AG04450 (cell line): Measurements from ENCODE around the gene HRNR. TPM values are rescaled to one million over a fixed set of nuclear protein-coding genes. Genes with fewer than 3 reads are reported as not detected.

Experiments
- CTCF ChIA-PET: fragments of 300-600, 350-600 bp; formaldehyde crosslinking; extraction: SDS; loops from one replicate; lab custom pipeline; 2022; ENCODE audit warnings: antibody characterized with exemption, inconsistent platforms; lab: Charles Lee
- POLR2A ChIA-PET: fragments of 350-600 bp; formaldehyde crosslinking; extraction: SDS; loops from one replicate; lab custom pipeline; 2021; ENCODE audit warnings: antibody characterized with exemption, inconsistent platforms; lab: Yijun Ruan, JAX
- DNase-seq: peaks from one replicate; pipeline ENCODE4 v3.0.0-alpha.2; 2011; ENCODE audit warnings: low read depth, low spot score
- H3K27ac ChIP-seq: one replicate; pipeline ENCODE4 v1.5.1; 2012; ENCODE audit warnings: low read depth, low read length, control low read depth
- H3K27me3 ChIP-seq: one replicate; pipeline ENCODE4 v1.6.0; 2012; ENCODE audit warnings: low read length; ENCODE audit not compliant: control insufficient read depth, insufficient read depth
- H3K4me3 ChIP-seq: 2 replicates; pipeline ENCODE4 v1.5.1; 2011; ENCODE audit warnings: mild to moderate bottlenecking, low read depth, low read length, control low read depth
- H3K9me3 ChIP-seq: 2 replicates; pipeline ENCODE4 v1.5.1; 2012; ENCODE audit warnings: low read length; ENCODE audit not compliant: control insufficient read depth, insufficient read depth
- polyA plus RNA-seq: library from polyadenylated mRNA; depleted of rRNA; stranded (reverse); fragments of >200 nt; gene quantifications from 2 replicates; pipeline ENCODE4 v1.2.3, GENCODE V29; 2011
- TF ChIP-seq, protein P1 (sequence below): IDR thresholded peaks from 2 replicates; pipeline ENCODE4 v1.5.1; 2011; ENCODE audit warnings: low read depth, low read length, control low read depth, inconsistent platforms

HRNR gene
- polyA plus RNA-seq, 1 experiment = not detected

DNA sequence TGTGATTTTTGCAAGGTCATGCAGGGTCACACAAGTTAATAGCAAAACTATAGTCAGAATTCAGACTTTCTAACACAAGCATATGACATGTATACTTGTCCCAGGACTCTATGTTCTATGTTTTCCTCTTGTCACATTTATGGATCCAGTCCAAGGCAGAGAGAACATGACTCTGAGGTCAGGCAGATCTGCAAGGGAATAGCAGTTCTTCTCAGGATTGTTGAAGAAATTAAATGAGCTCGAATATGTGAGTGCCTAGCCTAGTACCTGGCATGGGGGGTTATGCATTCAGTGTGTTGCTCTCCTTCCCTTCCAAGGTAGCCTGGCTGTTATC, 55.5 kb downstream of the HRNR start:
- no peaks in the 10 kb centered on the region for H3K9me3 ChIP-seq
- DNase-seq = no peak
- H3K4me3 ChIP-seq = no peak overlapping the region
- peaks cover 3% of the 10 kb centered on the region for H3K27me3 ChIP-seq
- CTCF ChIA-PET = no interaction called here
- no peak overlapping the region for H3K27ac ChIP-seq
- TF ChIP-seq, protein P1, sequence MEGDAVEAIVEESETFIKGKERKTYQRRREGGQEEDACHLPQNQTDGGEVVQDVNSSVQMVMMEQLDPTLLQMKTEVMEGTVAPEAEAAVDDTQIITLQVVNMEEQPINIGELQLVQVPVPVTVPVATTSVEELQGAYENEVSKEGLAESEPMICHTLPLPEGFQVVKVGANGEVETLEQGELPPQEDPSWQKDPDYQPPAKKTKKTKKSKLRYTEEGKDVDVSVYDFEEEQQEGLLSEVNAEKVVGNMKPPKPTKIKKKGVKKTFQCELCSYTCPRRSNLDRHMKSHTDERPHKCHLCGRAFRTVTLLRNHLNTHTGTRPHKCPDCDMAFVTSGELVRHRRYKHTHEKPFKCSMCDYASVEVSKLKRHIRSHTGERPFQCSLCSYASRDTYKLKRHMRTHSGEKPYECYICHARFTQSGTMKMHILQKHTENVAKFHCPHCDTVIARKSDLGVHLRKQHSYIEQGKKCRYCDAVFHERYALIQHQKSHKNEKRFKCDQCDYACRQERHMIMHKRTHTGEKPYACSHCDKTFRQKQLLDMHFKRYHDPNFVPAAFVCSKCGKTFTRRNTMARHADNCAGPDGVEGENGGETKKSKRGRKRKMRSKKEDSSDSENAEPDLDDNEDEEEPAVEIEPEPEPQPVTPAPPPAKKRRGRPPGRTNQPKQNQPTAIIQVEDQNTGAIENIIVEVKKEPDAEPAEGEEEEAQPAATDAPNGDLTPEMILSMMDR = no peak
- POLR2A ChIA-PET = no interaction called here

DNA sequence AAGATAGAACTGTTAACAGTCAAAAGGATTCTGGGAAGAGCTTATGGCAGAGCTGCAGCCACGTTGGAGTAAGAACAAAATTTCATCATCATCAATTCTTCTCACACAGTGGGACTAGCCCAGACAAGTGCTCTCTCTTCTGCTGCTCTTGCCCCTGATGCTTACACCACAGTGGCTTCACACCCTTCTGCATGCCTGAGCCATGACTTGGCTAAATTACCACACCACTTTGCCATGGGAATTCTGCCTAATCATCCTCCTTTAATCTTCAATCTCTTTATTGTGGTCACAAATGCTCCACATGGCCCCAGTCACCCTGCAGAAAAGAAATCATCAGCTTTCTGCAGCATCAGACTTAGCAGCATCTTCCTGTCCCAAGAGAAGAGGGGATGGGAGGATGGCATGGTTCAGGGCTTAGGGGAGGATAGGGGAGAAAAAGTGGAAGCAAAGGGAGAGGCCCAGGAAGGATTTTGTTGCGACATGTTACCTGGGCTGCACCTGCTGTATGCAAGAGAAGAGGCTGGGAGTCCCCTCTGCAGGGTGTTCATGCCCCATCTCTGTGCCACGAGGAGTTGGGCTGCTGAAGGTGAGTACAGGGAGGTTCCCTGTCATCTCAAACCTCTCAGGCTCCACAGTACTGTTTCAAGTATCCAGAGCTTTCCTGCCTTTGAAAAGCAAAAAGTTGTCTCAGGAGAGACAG, 56.0 kb downstream of the HRNR start:
- Histone ChIP-seq H3K27ac (no peak overlapping the region), H3K4me3 (no peak overlapping the region), H3K9me3 (no peaks in the 10 kb centered on the region), H3K27me3 (peaks cover 3% of the 10 kb centered on the region)
- no peak for DNase-seq
- CTCF ChIA-PET = no interaction called here
- POLR2A ChIA-PET = no interaction called here
- TF ChIP-seq, protein P1 = no peak

DNA sequence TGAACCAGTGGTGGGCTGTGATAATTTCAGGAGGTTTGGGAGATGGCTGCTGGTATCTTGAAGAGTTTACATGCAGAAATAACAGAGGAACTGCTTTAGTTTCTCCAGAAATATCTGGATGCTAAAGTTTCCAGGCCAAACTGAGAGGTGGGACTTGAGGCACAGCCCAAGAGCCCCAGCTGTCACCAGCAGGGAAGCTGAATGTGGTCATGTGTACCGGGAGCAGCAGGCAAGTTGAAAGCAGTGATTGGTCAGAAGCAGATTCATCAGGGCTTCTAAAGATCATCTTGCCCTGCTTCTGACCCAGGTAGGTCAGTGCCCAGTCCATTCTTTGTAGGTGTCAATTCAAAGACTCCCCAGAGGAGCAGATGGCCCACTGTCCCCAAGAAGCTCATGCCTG, 57.0 kb downstream of the HRNR start:
- H3K27ac ChIP-seq = no peak overlapping the region
- TF ChIP-seq, protein P1 = no peak
- H3K4me3 ChIP-seq = no peak overlapping the region
- DNase-seq = no peak
- POLR2A ChIA-PET = no interaction called here
- CTCF ChIA-PET = no interaction called here
- H3K27me3 ChIP-seq = peaks cover 3% of the 10 kb centered on the region
- no peaks in the 10 kb centered on the region for H3K9me3 ChIP-seq

DNA sequence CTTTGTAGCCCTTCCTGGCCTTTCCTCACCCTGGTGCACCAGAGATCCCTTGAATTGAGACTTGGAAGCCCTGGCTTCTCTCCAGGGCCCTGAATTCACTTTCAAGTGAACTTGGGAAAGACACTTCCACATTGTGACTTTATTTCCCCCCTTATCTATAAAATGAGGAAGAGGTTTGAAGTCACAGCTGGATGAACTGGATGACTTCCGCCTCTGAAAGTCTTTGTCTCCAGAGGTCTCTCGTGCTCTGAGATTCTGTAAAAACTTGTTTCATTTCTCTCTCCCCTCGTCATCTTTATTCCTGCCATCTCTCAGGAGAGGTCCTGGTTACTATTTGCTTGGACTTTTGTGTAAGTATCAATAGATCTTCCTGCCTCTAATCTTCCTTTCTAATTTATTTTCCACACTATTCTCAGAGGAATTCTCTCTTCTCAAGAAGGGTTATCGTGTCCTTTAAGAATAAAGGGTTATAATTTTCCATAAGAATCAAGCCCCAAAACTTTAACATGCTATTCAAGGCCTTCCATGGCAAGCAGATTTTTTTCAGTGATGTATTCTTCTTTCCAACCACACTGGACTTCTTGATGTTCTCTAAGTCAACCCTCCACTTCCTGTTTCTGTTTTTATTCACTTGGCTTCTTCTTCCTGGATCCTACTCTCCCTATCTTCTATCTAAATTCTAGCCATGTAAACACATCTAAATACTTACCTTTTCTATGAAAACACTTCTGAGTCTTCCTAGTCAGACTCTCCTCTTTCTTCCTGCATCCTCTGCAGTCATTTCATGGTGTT, 58.5 kb downstream of the HRNR start:
- ChIA-PET CTCF (no interaction called here), POLR2A (no interaction called here)
- Histone ChIP-seq H3K27ac (no peak overlapping the region), H3K4me3 (no peak overlapping the region), H3K27me3 (peaks cover 3% of the 10 kb centered on the region), H3K9me3 (no peaks in the 10 kb centered on the region)
- TF ChIP-seq, protein P1 = no peak
- DNase-seq = no peak

DNA sequence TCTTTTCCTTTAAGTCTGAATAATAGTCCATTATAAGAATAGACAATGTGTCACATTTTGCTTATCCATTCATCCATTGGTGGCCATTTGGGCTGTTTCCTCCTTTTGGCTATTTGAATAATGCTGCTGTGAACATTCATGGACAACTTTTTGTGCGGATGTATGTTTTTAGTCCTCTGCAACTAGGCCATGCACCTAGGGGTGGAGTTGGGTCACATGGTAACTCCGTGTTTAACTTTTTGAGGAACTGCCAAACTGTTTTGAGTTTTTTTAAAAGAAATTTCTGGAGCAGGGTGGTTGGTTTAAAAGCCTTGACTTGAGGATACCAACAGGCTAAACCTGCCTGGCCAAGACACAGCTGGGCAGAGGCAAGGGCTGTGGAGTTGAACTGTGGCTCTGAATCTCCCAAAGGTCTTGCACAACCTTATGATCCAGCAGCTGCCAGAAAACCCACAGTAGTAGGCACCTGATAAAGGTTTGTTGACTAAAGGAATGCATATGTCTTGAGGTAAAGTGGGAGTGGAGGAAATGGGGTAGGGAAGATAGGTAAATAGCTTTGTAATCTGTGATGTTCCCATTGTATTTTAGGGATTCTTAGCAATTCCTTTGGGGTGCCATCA, 59.4 kb downstream of the HRNR start:
- no peak for DNase-seq
- no peak overlapping the region for H3K27ac ChIP-seq
- ChIA-PET POLR2A (no interaction called here), CTCF (no interaction called here)
- H3K4me3 ChIP-seq = no peak overlapping the region
- no peaks in the 10 kb centered on the region for H3K9me3 ChIP-seq
- TF ChIP-seq, protein P1 = no peak
- H3K27me3 ChIP-seq = peaks cover 3% of the 10 kb centered on the region
